SU-DHL-6 (cell line): ENCODE data around the gene GIPC1.

Experiments used
- EZH2phosphoT487 ChIP-seq: fragments of 200-600 bp; sonication (generic), shearing (Covaris generic); conservative IDR thresholded peaks from 2 replicates; pipeline ENCODE4 v1.6.1; 2018; ENCODE audit warnings: mild to moderate bottlenecking, antibody characterized with exemption, low read length, moderate library complexity, mixed read lengths
- TF ChIP-seq, protein P1 (sequence below): fragments of 200-600 bp; sonication (generic); IDR thresholded peaks from one replicate; pipeline ENCODE4 v1.5.1; 2017; ENCODE audit warnings: antibody characterized with exemption, mild to moderate bottlenecking, low read length, moderate library complexity; ENCODE audit not compliant: insufficient read depth, poor library complexity, severe bottlenecking

DNA sequence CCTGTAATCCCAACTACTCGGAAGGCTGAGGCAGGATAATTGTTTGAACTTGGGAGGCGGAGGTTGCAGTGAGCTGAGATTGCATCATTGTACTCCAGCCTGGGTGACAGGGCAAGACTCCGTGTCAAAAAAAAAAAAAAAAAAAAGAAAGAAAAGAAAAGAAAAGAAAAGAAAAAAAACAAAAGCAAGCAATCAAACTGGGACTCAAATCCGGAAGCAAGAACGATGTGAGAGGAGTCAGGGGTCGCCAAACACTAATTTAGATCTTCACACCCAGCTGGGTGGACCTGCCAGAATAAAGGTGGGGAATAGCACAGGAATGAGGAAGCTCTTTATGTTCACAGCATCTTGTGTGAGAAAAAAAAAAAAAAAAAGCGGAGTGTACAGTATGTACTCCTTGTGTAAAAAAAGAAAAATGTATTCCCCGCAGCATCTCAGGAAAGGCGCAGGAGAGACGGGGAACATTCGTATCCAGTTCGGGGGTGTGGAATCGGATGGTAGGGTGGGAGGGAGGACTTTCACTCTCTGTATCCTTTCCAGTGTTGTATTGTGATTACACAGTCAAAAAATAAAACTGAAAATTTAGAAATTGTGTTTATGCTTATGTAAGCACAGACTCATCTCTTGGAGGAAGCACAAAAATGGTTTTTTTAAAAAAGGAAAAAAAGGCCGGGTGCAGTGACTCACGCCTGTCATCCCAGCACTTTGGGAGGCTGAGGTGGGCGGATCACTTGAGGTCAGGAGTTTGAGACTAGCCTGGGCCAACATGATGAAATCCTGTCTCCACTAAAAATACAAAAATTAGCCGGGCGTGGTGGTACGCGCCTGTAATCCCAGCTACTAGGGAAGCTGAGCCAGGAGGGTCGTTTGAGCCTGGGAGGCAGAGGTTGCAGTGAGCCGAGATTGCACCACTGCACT is 14.6 kb upstream of the GIPC1 start:
- TF ChIP-seq, protein P1, sequence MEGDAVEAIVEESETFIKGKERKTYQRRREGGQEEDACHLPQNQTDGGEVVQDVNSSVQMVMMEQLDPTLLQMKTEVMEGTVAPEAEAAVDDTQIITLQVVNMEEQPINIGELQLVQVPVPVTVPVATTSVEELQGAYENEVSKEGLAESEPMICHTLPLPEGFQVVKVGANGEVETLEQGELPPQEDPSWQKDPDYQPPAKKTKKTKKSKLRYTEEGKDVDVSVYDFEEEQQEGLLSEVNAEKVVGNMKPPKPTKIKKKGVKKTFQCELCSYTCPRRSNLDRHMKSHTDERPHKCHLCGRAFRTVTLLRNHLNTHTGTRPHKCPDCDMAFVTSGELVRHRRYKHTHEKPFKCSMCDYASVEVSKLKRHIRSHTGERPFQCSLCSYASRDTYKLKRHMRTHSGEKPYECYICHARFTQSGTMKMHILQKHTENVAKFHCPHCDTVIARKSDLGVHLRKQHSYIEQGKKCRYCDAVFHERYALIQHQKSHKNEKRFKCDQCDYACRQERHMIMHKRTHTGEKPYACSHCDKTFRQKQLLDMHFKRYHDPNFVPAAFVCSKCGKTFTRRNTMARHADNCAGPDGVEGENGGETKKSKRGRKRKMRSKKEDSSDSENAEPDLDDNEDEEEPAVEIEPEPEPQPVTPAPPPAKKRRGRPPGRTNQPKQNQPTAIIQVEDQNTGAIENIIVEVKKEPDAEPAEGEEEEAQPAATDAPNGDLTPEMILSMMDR: no peak
- TF ChIP-seq EZH2phosphoT487: no peak
